GM11168 (cell line): ENCODE data around the gene CNPY1.

Experiments
- in situ Hi-C: fragments of 300-500 bp; cut with MboI; formaldehyde crosslinking; loops from one replicate; pipeline ENCODE4 v1.12.0; 2022; ENCODE audit warnings: low sequenced_read_pairs; ENCODE audit not compliant: unreplicated experiment

CNPY1 gene

DNA sequence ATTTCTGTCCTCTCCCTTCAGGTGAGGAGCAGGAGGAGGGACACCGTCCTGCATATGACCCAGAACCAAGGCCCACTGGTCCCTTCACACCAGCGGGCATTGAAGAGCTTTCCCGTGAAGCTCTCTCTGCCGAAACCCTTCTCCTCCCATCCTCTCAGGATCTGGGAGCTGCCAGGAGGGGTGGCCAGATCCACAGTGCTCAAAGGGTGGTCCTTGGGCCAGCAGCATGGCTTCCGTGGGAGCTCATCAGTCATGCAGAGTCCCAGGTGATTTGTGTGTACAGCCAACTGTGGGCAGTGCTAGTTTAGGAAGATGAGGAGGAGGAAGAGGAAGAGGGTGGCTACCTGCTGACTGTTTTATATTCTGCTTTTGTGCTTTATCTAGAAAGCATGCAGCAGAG is 28.4 kb downstream of the CNPY1 start:
- in situ Hi-C loops: no loop called here

DNA sequence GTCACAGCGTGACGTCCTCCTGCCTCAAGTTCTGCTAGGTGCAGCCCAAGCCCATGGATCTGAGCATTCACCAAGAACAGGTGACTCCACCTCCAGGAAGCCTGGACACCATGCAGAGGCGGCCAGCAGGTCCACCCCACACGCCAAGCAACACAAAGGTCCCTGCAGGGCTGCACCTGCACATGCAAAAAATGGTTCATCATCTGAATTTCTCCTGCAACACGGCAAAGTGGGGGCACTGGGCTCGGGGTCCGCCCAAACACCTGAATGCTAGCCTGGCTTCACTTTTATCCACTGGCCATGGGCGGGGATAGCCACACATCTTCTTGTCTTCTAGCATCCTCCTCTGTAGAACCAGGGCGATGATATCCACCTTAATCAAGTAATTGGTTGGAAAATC is 28.9 kb downstream of the CNPY1 start:
- in situ Hi-C loops: no loop called here

DNA sequence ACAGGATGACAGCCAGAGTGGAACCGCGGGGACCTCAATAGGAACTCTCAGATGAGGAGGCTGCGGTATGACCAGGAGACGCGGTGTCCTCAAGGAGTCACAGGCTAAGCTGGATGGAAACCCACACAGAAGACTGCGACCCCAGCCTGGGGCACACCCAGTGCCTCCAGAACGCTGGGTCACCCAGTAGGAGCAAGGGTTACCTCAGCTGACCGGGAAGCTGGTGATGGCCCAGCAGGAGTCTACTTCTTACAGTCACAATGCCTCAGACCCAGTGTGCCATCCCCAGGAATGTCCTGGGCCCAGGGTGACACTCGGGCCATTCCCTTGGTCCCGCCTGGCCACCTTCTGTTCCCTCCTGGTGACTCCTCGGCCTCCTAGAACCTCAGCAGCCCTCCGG is 29.9 kb downstream of the CNPY1 start:
- in situ Hi-C loops: no loop called here

DNA sequence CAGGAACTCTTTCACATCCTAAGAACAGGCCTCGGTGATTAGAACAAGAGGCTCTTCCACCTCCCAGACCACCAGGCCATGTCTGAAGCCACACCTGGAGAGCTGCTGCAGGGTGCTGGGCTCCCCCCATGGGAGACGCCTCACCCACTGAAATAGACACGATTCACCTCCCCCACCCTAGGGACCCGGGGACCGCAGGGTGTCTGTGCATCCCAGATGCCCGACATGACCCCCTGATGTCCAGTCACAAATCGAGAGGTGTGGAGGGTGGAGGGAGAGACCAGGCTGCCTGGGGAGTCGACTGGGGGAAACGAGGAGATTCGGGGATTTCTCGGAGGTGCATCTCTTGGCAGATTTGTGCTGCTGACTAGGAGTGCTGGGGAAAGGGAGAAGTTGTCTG is 31.0 kb downstream of the CNPY1 start:
- in situ Hi-C loops: no loop called here

DNA sequence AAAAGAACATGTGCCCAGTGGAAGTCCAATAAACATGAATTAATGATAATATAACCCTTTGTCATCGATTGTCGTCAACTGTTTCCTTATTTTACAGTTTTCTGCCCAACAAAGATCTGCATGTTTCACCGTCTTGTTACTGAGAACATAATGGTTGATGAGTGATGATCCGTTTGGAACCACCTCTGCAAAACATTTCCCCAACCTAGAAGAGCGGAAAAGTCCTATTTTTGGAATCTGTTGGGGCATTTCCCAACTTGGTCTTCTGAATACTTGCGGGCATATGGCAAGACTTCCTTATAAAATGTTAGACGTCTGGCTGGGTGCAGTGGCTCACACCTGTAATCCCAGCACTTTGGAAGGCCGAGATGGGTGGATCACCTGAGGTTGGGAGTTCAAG is 32.1 kb downstream of the CNPY1 start:
- in situ Hi-C loops: no loop called here

DNA sequence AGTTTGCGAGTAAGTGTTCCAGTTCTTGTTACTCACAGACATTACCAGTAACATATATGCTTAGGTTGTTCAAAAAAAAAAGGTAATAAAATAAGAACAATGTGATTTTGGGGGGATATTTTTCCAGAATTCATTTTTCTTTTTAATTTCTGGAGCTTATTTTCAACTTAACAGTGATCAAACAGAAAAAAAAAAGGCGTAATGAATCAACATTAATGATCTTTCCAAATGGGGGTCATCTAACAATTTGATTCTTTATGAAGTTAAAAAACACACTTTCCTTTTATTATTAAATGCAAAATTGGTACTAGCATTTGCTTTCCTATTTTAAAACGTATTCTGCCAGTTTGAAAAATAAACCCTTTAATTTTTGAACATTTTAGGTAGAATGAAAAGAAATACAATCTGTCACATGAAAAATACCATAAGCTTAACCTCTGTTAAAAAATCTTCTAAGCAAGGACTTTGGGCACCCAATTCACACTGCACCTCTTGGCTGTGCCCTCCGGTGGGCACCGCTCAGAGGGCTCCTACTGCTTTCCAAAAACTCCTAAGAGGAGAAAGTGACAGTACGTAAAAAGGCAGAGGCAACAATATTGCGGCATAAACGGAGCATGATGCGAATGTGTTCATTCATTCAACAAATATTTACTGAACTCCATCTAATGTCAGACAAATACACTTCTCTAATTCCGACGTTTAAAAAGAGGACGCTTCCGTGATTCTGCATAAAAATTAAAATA is 32.6 kb downstream of the CNPY1 start:
- in situ Hi-C loops: no loop called here

DNA sequence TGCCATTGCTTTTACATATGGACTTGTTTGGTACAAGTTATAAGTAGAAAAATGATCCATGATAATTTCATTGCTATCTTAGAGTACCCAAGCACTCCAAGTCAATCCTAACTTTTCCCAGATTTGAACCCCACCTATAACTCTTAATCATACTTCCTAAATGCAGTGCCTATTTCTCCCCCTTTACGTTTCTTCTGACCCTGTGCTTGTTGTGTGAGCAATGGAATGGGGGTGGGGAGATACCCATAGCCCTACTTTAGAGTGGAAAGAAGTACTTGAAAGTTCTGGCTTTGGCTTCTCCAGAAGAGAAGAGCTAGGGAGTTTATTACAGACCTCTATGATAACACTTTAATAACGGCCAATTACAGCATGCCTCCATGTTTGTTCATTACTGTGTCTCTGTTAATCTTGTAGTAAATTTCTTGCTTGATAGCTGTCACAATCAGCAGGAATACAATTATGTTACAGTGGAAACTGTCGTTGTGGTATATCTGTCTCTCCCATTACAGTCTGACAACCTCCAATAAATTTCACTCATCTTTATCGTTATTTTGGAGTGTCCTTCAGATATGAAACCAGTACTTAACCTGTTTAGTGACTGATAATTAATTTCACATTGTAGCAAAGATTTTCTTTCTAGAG is 34.0 kb downstream of the CNPY1 start:
- in situ Hi-C loops: no loop called here

DNA sequence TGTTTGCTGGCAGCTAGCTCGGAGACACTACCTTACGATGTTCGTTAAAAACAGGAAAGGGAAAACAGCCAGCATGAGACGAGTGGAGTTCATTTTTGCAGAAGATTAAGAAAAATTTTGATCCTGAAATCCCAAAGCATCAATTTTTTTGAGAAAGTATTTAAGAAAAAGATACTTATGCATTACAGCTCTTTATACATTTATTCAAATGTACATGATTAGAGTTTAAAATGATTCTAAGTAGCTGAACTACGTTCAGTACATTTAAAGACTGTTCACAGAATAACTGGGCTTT is 34.7 kb downstream of the CNPY1 start:
- in situ Hi-C loops: no loop called here

DNA sequence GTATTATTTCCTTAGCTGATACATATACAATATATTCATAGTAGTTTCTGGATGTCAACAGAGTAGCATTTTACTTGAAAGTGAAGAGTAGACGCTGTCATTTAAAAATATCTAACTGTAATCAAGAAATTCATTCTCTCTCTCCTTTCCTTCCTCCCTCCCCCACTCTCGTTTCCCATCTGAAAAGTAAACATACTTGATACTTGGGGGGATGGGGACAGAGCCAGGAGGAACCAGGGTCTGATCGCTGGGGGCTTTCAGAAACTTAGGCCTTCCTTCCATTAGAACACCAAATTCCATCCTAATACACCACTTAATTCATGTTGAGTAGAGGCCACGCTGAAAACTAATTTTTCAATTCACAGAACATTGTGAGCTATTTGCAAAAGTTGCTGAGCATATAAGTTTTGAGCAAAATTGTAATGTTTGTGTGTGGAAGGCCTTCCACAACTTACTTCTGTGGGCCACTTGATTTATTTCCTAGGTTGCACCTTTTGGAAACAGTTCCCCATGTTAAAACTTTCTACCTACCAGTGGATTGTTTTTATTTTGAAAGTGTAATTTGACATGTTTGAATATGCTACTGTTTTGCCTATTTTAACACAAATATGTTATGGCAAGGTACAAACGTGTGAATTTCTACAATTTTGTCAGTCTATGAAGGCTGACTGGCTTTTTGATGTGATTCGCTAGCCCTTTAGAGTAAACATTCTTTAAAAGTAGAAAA is 35.2 kb downstream of the CNPY1 start:
- in situ Hi-C loops: no loop called here

DNA sequence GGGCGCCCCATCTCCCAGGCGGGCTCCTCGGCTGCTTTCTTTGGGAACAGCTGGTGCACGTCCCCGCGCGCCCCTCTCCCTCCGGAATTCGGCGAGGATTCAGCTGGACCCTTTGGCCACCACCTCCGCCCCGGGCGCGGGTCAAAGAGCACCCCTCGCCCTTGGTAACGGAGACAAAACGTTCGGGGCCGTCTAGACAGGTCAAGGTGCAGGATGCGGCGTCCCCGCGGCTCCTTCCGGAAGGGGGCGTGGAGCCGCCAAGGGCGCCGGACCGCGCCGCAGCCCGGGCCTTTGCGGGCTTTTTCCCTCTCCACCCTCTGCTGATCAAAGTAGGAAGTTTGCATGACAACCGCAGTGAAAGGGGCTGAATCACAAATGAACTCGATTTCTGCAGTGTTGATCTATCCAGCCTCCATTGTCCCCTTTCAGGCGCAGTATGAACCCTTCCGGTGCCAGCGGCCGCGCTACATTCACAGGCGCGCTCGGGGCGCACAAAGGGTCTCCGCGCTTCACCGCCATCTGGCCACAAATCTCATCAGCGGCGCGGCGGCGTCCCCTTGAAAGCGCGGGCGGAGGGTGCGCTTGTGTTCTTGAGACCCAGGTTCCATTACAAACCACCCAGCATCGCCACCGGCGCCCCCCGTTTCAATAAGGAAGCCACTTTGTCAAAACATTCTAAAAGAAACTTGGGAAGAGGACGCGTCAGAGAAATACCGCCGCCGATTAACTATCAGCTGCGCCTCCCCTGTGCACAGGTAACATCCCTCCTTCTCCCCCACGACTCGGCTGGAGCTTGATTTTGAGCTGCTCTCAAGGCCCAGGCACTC is 36.4 kb downstream of the CNPY1 start:
- in situ Hi-C loops: no loop called here

DNA sequence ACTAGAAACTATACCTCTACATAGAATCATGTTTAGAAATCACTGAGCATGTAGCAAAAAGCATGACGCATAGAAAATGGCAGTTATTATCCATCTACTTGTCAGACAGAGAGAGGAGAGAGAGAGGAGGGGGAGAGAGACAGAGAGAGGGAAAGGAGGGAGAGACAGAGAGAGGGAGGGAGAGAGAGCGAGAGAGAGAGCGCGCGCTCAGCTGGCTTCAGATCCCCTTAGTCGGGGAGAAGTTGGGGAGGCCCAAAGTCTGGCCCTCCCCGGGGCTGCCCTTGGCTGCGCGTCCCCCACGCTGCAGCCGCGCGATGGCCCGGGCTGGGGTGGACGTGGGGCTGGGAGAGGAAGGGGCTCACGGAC is 37.0 kb downstream of the CNPY1 start:
- in situ Hi-C loops: no loop called here

DNA sequence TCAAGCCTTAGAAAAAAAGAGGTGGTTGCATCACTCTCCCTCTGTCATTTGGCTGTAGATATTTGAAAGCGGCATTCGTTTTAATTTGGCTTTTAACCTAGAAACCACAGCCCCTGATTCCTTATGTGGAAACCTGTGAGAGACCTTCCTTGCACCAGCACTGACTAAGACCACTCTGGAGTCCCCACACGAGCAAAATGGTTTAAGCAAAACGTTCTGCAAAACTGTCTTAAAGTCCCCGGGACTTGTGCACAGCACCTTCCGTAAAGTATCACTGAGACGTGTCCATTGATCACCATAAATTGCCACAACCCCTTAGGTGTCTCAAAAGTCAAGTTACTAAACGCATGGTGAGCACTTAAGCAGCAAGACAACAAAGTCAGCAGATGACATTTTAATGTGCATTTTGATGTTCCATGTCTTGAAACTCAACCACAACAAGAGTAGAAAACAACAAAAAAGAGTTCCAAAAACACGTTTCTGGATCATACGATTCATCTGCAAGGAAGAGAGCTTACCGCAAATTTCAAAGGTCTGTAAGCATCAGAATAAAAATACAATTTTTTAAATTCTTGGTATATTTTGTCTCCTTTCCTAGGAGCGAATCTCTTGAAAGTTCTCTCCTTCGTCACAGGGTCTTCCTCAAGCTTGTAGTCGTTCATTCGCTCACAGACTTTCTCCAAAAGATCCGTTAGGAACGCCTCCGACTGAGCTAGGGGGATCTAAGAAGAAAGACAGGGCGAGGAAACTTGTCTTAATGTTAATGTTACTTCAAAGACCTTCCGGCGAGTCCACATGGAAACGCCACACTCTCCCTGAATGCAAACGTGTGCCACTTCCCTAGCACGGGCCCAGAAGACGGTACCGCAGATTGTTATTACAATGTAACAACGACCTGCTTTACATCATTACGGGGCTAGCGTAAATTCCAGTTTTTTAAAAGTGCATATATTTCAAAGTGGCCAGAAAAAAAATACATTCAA is 37.7 kb downstream of the CNPY1 start:
- in situ Hi-C loops: no loop called here

DNA sequence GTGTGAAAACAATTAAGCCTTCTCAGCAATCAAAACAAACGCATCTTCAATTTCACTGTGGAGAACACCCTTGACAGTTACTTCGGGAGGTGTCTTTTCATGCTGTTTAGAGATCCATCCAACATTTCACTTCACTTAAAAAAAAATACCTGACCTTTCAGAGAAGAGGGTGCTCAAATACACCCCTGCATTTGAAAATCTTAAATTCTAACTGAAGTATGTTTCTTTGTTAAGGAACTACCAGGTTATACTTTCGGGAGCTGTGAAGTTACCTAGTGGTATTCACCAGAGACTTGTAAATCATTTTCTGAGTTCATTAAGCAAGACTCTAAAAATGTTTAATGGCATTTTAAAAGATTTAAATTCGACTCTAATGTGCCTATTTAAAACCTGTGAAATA is 38.8 kb downstream of the CNPY1 start:
- in situ Hi-C loops: no loop called here

DNA sequence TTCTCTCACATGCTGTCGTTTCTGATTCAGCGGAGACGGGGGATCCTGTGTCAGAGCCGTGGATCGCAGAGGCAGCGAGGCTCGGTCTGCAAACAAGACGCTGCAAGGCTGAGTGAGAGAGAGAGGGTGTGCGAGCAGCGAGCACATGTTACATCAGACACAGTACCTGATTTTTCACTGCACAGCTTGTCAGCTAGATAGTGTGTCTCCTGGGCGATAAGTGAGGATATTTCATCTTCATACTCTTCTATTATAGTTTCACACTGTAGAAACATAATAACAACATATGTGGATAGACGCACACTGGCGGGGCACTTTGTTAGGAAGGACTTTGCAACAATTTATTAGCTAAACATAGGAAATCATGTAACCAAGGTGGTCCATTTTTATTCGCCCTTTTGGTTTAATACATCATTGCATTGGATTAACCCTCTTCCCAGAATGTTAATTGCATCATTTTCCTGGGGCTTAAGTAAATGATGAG is 39.5 kb downstream of the CNPY1 start:
- in situ Hi-C loops: no loop called here

DNA sequence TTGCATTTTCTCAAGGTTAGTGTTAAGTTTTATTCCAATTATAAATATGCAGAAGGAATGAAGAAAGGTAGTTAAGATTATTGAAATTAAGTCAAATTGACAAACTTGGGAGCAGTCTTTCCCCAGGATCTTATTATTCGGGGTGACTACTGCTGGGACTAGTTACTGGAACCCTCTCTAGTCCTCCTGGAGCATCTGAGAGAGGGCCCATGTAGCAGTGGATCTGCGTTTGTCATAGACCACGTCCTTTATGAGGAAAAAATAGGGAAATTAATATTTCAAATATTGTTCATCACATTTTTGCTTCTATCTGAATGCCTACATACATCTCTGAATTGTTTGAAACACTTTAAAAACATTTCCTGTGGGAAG is 41.0 kb downstream of the CNPY1 start:
- in situ Hi-C loops: no loop called here

DNA sequence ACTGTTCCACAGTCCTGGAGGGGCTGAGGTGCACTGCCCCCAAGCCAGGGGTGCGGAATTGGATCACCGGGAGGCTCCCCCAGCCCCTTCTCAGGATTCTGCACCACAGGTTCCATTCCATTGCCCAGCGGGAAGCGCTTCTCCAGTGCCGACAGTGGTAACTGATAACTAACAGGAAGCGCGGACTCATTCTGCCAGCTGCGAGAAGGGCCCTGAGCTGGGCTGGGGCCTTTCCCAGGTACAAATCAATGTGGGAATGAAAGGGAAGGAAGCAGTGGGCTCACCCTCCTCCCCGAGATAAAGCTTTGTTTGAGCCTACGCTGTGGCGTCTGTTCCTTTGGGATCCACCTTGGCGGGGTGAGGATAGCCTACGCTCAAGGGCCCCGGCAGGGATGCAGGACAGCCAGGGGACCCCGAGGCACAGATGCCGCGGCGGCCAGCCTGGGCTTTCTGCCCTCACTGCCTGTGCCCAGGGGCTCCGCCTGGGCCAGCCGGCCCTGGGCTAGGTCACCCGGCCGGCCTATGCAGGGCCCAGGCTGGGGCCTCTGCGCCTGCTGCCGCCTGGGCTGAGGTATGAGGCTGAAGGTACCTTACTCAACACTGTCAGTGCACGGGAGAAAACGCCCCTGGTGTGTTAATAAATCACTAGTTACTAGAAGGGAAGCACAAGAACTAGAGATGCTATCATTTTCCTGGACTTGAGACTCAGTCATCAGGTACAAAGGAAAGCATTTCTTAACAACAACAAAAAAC is 49.0 kb downstream of the CNPY1 start:
- in situ Hi-C loops: no loop called here

DNA sequence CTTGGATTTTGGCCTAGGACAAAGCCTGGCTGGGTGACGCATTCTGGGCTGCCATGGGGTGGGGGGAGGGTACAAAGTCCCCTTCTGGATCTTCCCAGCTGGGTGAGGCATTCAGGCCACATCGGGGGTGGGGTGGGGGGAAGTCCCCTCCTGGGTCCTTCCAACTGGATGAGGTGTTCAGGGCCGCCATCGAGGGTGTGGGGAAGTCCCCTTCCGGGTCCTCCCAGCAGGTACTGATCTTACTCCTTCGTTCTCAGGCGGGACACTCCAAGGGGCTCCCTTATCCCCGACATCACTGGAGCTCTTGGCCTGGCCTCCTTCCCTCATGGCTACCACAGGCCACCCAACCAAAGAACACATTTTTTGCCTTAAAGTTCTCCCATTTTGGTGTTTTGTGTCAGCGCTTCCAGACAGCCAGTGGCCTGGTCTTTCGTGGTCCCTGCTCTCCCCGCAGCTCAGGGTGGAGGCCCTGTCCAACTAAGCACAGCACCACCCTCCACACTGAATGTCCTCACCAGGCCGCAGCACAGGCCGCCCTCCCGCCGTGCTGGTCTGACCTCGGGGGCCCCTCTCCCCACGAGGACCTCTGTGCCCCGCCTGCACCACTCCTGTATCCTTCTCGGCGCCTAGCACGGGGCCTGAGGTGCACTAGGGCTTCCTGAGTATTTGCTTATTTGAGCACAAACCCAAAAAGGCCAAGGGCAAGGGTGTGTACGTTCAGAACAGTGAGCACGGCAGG is 49.9 kb downstream of the CNPY1 start:
- in situ Hi-C loops: no loop called here
